GM19023 (cell line): ENCODE results near the gene RUFY2.

Experiments used
- ATAC-seq: cut with Tn5 transposase; IDR thresholded peaks from one replicate; pipeline ENCODE4 v1.9.1; 2021; ENCODE audit warnings: mild to moderate bottlenecking, moderate library complexity; ENCODE audit not compliant: unreplicated experiment

The RUFY2 gene

GRCh38 chr10:68365611-68366010 is 41.5 kb downstream of the RUFY2 start:
- no peak for ATAC-seq

DNA sequence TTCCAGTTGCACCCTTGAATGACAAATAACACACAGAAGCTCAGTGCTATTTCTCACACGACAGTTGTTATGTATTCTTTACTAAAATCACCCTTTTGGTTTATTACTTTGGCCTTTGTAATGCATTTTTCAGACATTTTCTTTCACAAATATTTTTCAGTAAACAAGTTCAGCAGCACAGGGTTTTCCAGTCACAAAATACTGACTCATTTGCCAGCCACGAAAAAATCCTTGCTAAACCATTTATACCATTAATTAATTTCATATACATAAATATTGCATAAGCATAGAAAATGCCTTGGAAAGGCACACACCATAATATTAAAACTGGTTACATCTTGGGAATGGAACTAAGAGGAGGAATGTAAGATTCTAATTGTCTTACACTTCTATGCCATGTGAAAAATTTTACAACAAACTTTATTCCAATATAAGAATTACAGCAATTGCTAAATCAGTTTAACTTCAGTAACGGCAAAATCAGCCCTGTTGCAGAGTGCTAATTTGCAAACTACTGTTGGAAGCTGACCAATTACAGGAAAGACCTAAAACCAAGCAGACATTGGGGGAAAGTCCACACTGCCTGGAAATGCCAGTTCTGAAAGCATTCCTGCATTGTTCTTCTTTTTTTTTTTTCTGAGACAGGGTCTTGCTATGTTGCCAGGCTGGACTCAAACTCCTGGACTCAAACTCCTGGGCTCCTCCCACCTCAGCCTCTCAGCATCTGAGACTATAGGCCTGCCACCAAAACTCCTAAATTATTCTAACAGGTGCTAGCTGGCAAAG is 42.8 kb downstream of the RUFY2 start:
- ATAC-seq = no peak

GRCh38 chr10:68362590-68362989 is 44.5 kb downstream of the RUFY2 start:
- ATAC-seq = no peak

DNA sequence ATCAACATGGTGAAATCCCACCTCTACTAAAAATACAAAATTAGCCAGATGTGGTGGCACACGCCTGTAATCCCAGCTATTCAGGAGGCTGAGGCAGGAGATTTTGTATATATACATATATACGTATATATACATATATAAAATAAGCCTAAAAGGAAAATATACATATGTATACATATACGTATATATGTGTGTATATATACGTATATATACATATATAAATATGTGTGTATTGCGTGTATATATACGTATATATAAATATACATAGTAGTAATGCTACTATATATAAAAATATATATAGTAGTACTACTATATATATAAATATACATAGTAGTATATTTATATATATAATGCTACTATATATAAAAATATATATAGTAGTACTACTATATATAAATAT is 47.9 kb downstream of the RUFY2 start:
- ATAC-seq = no peak

GRCh38 chr10:68353537-68353936 is 53.5 kb downstream of the RUFY2 start:
- no peak for ATAC-seq

DNA sequence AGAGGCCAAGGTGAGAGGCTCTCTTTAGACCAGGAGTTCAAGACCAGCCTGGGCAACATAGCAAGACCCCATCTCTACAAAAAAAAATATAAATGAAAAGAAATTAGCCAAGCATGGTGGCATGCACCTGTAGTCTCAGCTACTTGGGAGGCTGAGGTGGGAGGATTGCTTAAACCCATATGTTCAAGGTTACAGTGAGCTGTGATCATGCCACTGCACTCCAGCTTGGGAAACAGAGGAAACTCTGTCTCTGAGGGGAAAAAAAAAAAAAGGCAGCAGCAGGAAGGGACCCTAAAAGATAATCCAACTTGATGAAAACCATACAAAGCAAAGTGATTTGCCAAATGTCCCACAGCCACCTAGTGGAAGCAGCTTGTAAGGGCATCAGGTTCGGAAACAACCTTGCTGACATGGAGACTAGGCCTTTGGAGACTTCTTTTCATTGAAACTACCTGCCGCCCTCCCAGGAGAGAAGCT is 58.8 kb downstream of the RUFY2 start:
- ATAC-seq = no peak

DNA sequence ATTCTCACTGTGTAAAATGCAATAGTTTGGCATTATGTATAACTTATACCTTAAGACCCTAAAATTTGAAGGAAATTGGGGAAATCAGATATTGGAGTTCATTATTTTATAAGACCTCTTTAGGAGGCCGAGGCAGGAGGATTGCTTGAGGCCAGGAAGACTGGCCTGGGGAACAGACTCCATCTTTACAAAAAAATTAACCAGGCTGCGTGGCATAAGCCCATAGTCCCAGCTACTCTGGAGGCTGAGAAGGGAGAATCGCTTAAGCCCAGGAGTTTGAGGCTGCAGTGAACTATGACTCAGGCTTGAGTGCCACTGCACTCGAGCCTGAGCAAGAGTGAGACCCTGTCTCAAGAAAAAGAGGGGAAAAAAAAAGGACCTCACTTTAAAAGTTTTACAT is 60.3 kb downstream of the RUFY2 start:
- ATAC-seq = no peak

DNA sequence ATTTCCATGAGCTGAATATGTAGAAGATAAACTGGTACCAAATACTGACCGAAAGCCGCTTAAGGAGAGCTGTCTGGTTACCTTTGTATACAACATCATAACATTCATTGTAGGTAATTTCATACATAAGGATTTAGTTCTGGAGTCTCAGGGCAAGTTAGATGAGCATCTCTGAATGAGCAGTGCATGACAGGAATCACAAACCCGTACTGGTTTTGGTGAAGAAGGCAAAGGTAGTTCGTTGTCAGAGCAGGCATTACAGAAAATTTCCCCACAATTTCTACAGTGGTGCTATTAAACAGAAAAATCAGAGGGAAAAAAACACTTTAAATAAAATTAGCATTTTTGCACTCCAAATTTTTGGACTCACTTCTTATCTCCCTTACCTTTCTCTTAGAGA is 61.5 kb downstream of the RUFY2 start:
- ATAC-seq = no peak

- ATAC-seq = no peak
Observed at GRCh38 chr10:68342909-68343516, 64.1 kb downstream of the RUFY2 start.

DNA sequence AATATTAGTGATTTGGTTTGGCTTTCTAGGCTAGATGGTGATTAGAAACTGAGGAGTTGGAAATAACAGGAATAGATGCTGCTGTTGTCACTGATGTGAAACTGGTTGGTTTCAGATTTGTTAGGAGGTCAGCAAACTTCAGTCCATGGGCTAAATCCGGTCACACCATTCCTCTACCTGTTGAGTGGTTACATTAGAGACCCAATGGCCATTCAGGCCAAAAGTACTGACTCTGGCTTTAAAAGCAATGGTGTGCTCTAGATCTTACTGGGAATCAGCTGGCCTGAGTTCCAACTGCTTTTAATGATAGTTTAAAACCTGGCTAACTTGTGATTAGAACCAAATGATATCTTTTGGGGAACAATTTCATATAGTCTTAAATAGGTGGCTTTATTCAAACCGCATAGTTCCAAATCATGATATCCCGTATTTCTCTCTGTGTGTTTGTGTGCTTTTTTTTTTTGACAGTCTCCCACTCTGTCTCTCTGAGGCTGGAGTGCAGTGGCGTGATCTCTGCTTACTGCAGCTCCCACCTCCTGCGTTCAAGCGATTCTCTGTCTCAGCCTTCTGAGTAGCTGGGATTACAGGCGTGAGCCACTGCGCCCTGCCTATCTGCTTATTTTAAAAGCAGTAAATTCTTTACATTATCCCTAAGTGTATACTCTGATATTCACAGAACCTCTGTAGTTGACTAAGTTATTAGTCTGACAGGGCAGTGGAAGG is 66.6 kb downstream of the RUFY2 start:
- no peak for ATAC-seq

DNA sequence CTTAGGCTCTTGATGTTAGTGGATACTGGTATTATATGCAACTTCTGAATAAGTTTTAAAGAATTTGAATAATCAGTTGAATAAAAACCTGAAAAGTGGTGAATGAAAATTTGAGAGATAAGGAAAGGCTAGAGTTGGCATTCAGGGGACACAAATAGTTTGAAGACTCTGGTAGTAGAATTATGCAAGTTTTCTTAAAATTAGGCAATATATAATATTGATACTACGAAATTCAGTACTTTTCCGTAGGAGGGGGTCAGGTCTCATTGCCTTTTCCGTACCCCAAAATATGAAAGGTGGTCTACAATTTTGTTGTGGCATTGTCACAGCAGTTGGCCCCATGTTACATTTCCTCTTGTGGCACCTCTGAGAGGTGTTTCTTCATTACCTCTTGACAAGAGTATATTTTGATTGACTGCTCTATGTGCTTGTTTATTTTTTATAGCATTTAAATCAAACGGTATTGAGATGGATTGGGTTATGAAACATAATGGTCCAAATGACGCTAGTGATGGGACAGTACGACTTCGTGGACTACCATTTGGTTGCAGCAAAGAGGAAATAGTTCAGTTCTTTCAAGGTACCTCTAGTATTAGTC is 70.2 kb downstream of the RUFY2 start:
- ATAC-seq = no peak

GRCh38 chr10:68334672-68335467 is 72.2 kb downstream of the RUFY2 start:
- ATAC-seq = no peak

DNA sequence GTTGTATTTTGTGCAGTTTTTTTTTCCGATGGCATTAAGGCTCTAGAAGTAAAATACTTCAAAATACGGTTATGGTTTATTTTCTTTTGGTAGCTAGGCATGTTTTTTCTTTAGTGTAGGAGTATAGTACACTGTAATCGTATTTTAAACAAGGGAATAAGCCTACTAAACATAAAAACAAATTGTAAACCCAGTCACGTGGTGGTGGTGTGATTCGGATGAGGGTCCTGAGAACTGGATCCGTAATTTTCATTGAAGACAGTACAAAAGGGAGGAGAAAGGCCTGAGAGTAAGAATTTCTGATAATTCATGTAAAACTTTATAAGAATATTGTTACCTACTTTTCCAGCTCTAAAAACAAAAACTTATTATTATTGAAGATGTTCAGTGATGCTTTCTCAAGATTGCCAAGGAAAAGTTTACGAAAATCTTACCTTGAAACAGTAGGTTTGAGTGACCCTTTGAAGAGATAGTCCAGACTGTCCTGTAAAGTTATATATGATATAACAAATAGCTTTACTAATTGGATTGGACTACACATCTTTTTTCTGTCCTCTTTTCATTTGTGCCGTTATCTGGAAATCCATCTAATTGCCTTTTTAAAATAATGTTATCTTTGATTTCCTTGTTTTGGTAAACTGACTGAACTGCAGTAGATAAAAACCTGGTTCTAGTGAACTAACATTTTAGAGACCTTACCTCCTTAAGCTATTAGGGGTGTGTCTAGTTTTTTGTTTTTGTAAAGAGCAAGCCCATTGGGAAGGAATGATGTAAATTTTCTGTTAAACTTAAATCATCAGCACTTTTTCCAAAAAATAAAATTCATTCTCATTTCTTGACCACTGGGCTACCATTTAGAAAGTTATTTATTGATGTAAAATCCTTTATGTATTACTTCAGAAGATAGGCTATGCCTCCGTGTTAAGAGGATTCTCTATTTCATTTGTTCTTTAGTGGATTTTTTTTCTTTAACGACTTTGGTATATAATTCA is 73.3 kb downstream of the RUFY2 start:
- no peak for ATAC-seq

GRCh38 chr10:68333058-68333395 is 74.0 kb downstream of the RUFY2 start:
- no peak for ATAC-seq

GRCh38 chr10:68332259-68333057 is 74.6 kb downstream of the RUFY2 start, which contains the start of gene PBLD:
TSS of gene PBLD (minus strand) at chr10:68332928. CDS start at chr10:68306844, 26,084 bp downstream.
- peak; percentile 20 for ATAC-seq

GRCh38 chr10:68331455-68332258 is 75.4 kb downstream of the RUFY2 start, which contains the start of gene HNRNPH3:
TSS of gene HNRNPH3 (plus strand) at chr10:68332064. CDS start at chr10:68337222, 5,158 bp downstream.
- peak; percentile 77 for ATAC-seq

GRCh38 chr10:68330852-68331454 is 76.1 kb downstream of the RUFY2 start:
- no peak for ATAC-seq
